ENCODE measurements around the gene FAM229A.
A peak's percentile ranks its signal among the peaks of the same experiment; 100 is the strongest.

The FAM229A gene, protein sequence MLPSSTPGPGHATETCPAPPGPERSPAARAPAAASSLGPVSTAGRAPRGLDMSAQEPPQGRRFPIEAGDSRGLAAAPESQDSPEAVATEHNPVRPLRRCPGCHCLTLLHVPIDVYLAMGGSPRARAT

DNA sequence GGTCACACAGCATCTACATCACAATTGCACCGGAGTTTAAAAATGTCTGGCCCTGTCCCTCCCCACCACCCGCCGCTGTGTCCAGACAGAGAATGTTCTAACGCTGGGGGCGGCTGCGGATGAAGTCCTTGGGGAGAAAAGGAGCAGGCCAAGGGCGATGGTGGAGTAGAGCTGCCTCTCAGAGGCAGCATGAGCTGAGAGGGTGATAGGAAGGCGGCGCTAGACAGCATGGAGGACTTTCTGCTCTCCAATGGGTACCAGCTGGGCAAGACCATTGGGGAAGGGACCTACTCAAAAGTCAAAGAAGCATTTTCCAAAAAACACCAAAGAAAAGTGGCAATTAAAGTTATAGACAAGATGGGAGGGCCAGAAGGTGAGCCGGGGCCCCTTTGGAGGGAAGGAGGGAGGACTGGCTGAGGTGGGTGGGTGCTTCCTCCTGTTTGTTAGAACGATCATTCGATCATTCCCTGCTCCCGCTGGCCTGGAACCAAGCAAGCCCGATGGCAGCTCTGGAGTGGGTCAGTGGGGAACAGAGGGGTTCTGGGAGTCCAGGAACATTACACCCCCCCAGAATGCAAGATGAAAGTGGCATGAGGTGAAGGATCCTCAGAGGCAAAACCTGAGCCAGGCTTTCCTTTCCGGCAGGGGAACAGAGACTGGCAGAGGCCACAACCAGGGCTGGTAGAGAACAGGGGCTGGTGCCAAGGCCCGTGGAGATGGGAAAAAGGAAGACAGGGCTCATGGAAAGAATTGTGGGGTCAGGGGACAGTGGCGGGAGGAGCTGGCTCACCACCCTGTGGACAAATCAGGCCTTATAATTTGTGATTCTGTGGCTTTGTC is at the start of gene FAM229A, which contains the start of gene TSSK3:
Gene FAM229A, minus strand, starts transcription at position 12 of the 840 bp plus-strand sequence. CDS start 394 bp downstream, outside the sequence.
Gene TSSK3, plus strand, starts transcription at position 66 of the 840 bp plus-strand sequence. Its CDS starts 163 bp downstream, at position 229.
- TF ChIP-seq, protein P1, sequence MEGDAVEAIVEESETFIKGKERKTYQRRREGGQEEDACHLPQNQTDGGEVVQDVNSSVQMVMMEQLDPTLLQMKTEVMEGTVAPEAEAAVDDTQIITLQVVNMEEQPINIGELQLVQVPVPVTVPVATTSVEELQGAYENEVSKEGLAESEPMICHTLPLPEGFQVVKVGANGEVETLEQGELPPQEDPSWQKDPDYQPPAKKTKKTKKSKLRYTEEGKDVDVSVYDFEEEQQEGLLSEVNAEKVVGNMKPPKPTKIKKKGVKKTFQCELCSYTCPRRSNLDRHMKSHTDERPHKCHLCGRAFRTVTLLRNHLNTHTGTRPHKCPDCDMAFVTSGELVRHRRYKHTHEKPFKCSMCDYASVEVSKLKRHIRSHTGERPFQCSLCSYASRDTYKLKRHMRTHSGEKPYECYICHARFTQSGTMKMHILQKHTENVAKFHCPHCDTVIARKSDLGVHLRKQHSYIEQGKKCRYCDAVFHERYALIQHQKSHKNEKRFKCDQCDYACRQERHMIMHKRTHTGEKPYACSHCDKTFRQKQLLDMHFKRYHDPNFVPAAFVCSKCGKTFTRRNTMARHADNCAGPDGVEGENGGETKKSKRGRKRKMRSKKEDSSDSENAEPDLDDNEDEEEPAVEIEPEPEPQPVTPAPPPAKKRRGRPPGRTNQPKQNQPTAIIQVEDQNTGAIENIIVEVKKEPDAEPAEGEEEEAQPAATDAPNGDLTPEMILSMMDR (IDR thresholded peaks at IDR 0.05; ENCODE audit: control insufficient read depth, insufficient read depth, low read depth, low read length, missing control alignments), result no peak
- H3K4me3 ChIP-seq (ENCODE audit: control insufficient read depth, low read depth, low read length), result peak within 1 kb of the TSS; percentile 33
- DNase-seq (ENCODE audit: low read depth), result no peak

DNA sequence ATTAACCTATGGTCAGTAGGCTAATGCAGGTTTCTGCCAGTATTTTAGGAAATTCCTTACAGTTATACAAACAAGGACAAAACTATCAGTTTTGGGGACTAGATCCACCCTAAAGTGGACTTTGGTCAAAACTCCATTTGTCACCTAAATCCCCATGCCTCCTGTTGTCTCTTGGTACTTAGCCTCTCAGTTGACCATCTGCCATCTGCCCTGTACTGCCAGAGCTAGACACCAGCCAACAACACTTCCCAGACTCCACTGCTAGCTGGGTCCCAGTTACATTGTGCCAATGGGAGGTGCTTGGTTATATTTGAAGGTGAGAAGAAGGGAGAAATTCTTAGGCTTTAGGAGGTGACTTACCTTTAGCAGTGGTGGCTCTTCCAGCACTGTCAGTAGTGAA is 49.0 kb upstream of the FAM229A start:
- TF ChIP-seq, protein P1 (IDR thresholded peaks at IDR 0.05; ENCODE audit: control insufficient read depth, insufficient read depth, low read depth, low read length, missing control alignments), result no peak
- no peak for DNase-seq (ENCODE audit: low read depth)
- H3K4me3 ChIP-seq (ENCODE audit: control insufficient read depth, low read depth, low read length), result no peak overlapping the region

DNA sequence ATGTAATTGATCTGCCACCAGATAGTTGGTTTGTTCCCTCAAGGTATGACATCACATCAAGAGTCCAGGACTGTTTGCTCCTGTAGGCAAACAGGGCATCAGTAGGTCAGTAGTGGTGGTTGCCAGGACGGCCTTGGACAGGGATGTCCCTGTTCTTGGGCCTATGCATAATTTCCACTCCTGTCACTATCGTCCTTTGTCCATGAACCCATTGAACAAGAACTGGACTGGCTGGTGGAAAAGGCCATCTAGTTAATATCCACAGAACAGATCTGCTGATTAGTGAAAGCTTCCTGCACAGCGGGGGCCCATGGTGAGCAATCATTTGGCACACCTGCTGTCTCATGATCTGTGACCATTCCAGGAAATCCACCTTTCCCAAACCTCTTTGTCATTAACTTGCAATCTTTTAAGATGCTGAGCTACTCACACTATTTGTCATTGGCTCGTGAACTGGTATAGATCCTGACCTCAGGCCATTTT is 44.4 kb upstream of the FAM229A start:
- TF ChIP-seq, protein P1 (IDR thresholded peaks at IDR 0.05; ENCODE audit: control insufficient read depth, insufficient read depth, low read depth, low read length, missing control alignments), result no peak
- no peak overlapping the region for H3K4me3 ChIP-seq (ENCODE audit: control insufficient read depth, low read depth, low read length)
- no peak for DNase-seq (ENCODE audit: low read depth)

DNA sequence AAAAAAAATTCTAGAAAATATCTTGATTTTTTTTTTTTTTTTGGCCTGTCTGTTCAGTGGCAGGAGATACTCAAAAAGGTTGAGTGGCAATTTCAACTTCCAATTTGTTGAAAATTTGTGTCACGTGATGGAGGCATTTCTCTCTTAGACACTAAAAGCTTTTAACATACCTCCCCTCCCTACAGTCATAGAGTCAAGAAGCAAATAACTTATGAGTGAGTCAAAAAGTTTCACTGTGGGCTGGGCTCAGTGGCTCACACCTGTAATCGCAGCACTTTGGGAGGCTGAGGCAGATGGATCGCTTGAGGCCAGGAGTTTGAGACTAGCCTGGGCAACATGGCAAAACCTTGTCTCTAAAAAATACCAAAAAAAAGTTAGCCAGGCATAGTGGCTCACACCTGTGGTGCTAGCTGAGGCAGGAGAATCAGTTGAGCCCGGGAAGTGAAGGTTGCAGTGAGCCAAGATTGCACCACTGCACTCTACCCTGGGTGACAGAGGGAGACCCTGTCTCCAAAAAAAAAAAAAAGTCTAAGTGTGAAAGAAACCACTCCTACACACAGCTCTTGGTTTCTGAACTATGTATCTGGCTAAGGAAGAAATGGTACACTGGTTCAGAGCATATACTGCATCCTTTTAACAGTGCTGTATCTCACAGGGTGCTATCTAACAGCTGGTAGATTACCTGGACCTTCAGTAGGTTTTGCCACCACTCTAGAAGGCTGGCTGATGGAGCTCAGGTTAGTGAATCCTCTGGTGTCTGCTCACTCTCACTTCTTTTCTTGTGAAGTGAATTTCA is 43.6 kb upstream of the FAM229A start:
- H3K4me3 ChIP-seq (ENCODE audit: control insufficient read depth, low read depth, low read length), result no peak overlapping the region
- no peak for DNase-seq (ENCODE audit: low read depth)
- TF ChIP-seq, protein P1 (IDR thresholded peaks at IDR 0.05; ENCODE audit: control insufficient read depth, insufficient read depth, low read depth, low read length, missing control alignments), result no peak

GRCh38 chr1:32404946-32405345 is 42.7 kb upstream of the FAM229A start:
- no peak for DNase-seq (ENCODE audit: low read depth)
- TF ChIP-seq, protein P1 (IDR thresholded peaks at IDR 0.05; ENCODE audit: control insufficient read depth, insufficient read depth, low read depth, low read length, missing control alignments), result no peak
- H3K4me3 ChIP-seq (ENCODE audit: control insufficient read depth, low read depth, low read length), result no peak overlapping the region
